Body of pancreas (tissue), 4 donors: ENCODE data around the gene CYSLTR2. TPM values are rescaled to one million over a fixed set of nuclear protein-coding genes. Genes with fewer than 3 reads are reported as not detected.
"Not testable (repeated sequence)": the region's sequence is repeated elsewhere in the genome, so short reads cannot be mapped to it uniquely, and the experiment has no call there.

Experiments
- ATAC-seq: fragments of 150-250 bp; one replicate; pipeline ENCODE4 v1.9.1; 2016
- DNase-seq, 4 donors: peaks; one replicate each; pipeline ENCODE4 v3.0.0-alpha.2; 2019
- H3K27ac ChIP-seq, 4 donors: fragments of 200-600 bp; sonication (generic); 1 replicate in 3 of 4; 2 replicates in 1 of 4; pipeline versions ENCODE4 v1.5.1 to v1.6.1; 2016 to 2019; ENCODE audit warnings: mild to moderate bottlenecking in 1 of 4, mixed read lengths in 1 of 4, moderate library complexity in 1 of 4
- H3K27me3 ChIP-seq, 2 donors: fragments of 200-600 bp; sonication (generic); one replicate each; pipeline ENCODE4 v1.6.0; 2016; ENCODE audit warnings: mild to moderate bottlenecking in 1 of 2
- H3K36me3 ChIP-seq, 2 donors: fragments of 200-600 bp; sonication (generic); replicated peaks in 1 of 2; 2 replicates each; pipeline ENCODE4 v1.5.1; 2016; ENCODE audit warnings: low read depth in 2 of 2; ENCODE audit not compliant: insufficient read depth in 1 of 2
- H3K4me1 ChIP-seq: fragments of 200-600 bp; sonication (generic); one replicate; pipeline ENCODE4 v1.6.0; 2016
- H3K4me3 ChIP-seq, 2 donors: fragments of 200-600 bp; sonication (generic); 1 replicate in 1 of 2; 2 replicates in 1 of 2; pipeline ENCODE4 v1.5.1; 2016 to 2019
- H3K9me3 ChIP-seq, 3 donors: fragments of 200-600 bp; sonication (generic); 1 replicate in 2 of 3; 2 replicates in 1 of 3; pipeline ENCODE4 v1.5.1; 2016
- POLR2A ChIP-seq, 3 donors: fragments of 450-650 bp; IDR thresholded peaks; one replicate each; pipeline ENCODE4 v1.6.1; 2016; ENCODE audit warnings: antibody characterized with exemption in 3 of 3, mild to moderate bottlenecking in 2 of 3
- WGBS, 2 donors: methylation state at CpG; one replicate each; pipeline ENCODE4 v1.1.5; 2017; 5-methylcytosine and 5-hydroxymethylcytosine counted together
- intact Hi-C: fragments of 100-400 bp; cut with DNase I; formaldehyde crosslinking; loops from one replicate; pipeline ENCODE4 v1.15.1; 2023
- total RNA-seq, 2 donors: library from RNA; depleted of rRNA; stranded (reverse); fragments of >200 nt; gene quantifications; one replicate each; pipeline ENCODE4 v1.1.0, GENCODE V29; 2016
- TF ChIP-seq, protein P1 (sequence below), 7 experiments: fragments of 450-650 bp in 4 of 7; fragments of 200-600 bp in 3 of 7; sonication (generic) in 3 of 7; IDR thresholded peaks; one replicate each; pipeline ENCODE4 v1.5.1; 2016 to 2019; ENCODE audit warnings: antibody characterized with exemption in 7 of 7

Gene CYSLTR2
- total RNA-seq, 2 donors from 2014 or later, result 0.52 TPM; not detected in 1

DNA sequence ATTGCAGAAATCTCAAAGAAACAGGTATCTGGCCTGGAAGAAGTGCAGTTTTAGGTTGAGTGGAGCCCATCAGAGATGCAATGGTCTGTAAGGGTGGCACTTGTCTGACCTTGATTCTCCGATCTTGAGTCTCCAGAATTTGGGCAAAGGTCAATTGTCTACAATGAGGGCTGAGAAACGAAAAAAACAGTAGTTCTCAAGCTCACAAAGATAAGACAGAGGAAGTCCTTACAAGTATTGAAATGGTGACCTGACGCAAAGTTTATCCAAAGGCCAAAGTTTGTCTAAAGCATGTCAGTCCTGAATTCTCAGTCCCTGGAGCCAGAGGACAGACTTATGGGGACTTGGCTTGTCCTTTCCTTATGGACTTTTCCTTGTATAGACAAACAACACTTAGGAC, 40.3 kb downstream of the CYSLTR2 start:
- peaks cover 0 to 4% (median 0%) of the 10 kb centered on the region in 3 donors for H3K9me3 ChIP-seq
- WGBS, 2 donors, result 38 to 49% methylated on average over 3 of the region's 3 CpGs
- no peak overlapping the region for H3K4me3 ChIP-seq
- H3K27ac ChIP-seq, result no peak overlapping the region
- intact Hi-C loops, result no loop called here
- ATAC-seq (no peak), DNase-seq (no peak)
- no peaks in the 10 kb centered on the region for H3K36me3 ChIP-seq
- no peaks in the 10 kb centered on the region for H3K27me3 ChIP-seq
- no peaks in the 10 kb centered on the region for H3K4me1 ChIP-seq
- TF ChIP-seq POLR2A (IDR thresholded peaks at IDR 0.05), result no peak
- TF ChIP-seq, protein P1, sequence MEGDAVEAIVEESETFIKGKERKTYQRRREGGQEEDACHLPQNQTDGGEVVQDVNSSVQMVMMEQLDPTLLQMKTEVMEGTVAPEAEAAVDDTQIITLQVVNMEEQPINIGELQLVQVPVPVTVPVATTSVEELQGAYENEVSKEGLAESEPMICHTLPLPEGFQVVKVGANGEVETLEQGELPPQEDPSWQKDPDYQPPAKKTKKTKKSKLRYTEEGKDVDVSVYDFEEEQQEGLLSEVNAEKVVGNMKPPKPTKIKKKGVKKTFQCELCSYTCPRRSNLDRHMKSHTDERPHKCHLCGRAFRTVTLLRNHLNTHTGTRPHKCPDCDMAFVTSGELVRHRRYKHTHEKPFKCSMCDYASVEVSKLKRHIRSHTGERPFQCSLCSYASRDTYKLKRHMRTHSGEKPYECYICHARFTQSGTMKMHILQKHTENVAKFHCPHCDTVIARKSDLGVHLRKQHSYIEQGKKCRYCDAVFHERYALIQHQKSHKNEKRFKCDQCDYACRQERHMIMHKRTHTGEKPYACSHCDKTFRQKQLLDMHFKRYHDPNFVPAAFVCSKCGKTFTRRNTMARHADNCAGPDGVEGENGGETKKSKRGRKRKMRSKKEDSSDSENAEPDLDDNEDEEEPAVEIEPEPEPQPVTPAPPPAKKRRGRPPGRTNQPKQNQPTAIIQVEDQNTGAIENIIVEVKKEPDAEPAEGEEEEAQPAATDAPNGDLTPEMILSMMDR (IDR thresholded peaks at IDR 0.05), result no peak

DNA sequence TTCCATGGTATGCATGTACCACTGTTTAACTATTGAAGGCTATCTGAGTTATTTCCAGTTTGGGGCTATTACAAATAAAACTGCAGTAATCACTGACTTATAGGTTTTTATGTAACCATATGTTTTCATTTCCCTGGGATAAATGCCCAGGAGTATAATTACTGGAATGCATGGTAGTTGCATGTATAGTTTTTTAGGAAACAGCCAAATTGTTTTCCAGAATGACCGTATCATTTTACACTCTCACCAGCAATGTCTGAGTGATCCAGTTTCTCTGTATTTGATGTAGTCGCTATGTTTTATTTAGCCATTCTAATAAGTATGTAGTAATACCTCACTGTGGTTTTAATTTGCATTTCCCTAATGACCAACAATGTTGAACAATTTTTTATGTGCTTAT, 42.0 kb downstream of the CYSLTR2 start:
- 88 to 92% methylated on average over 2 of the region's 2 CpGs for WGBS, 2 donors
- DNase-seq, result no peak

GRCh38 chr13:48696676-48697075, 42.9 kb downstream of the CYSLTR2 start:
- intact Hi-C loops, H3K27ac ChIP-seq, H3K36me3 ChIP-seq, H3K4me1 ChIP-seq, H3K4me3 ChIP-seq, H3K27me3 ChIP-seq, DNase-seq, H3K9me3 ChIP-seq, ATAC-seq: not testable (repeated sequence)
- 80 to 90% methylated on average over 7 to 12 of the region's 12 CpGs for WGBS, 2 donors

More for the DNA sequence above, 42.0 kb downstream of the CYSLTR2 start:
- intact Hi-C loops, result no loop called here
- Histone ChIP-seq H3K4me1 (no peaks in the 10 kb centered on the region), H3K27me3 (no peaks in the 10 kb centered on the region), H3K27ac (no peak overlapping the region), H3K36me3 (no peaks in the 10 kb centered on the region), H3K9me3 (peaks cover 0 to 4% (median 0%) of the 10 kb centered on the region in 3 donors), H3K4me3 (no peak overlapping the region)
- TF ChIP-seq POLR2A (IDR thresholded peaks at IDR 0.05), result no peak
- TF ChIP-seq, protein P1 (IDR thresholded peaks at IDR 0.05), result no peak
- ATAC-seq, result no peak

DNA sequence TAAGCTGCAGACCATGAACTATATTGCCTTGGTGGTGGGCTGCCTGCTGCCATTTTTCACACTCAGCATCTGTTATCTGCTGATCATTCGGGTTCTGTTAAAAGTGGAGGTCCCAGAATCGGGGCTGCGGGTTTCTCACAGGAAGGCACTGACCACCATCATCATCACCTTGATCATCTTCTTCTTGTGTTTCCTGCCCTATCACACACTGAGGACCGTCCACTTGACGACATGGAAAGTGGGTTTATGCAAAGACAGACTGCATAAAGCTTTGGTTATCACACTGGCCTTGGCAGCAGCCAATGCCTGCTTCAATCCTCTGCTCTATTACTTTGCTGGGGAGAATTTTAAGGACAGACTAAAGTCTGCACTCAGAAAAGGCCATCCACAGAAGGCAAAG, 53.7 kb downstream of the CYSLTR2 start:
- H3K27me3 ChIP-seq, result no peaks in the 10 kb centered on the region
- WGBS, 2 donors, result 76 to 79% methylated on average over 5 of the region's 5 CpGs
- no peak for ATAC-seq
- no peak overlapping the region for H3K27ac ChIP-seq
- no peak overlapping the region for H3K4me3 ChIP-seq
- intact Hi-C loops, result no loop called here
- no peaks in the 10 kb centered on the region for H3K36me3 ChIP-seq
- H3K4me1 ChIP-seq, result no peaks in the 10 kb centered on the region
- no peak for DNase-seq
- TF ChIP-seq, protein P1 (IDR thresholded peaks at IDR 0.05), result no peak
- no peaks in the 10 kb centered on the region for H3K9me3 ChIP-seq

- ATAC-seq, result no peak
- no peaks in the 10 kb centered on the region for H3K9me3 ChIP-seq
- no peaks in the 10 kb centered on the region for H3K36me3 ChIP-seq
- no peaks in the 10 kb centered on the region for H3K27me3 ChIP-seq
- no peak for DNase-seq
- H3K27ac ChIP-seq, result no peak overlapping the region
- intact Hi-C loops, result no loop called here
- H3K4me1 ChIP-seq, result no peaks in the 10 kb centered on the region
- no peak overlapping the region for H3K4me3 ChIP-seq
- WGBS, 2 donors, result 74 to 85% methylated on average over 1 of the region's 1 CpG
- TF ChIP-seq POLR2A (IDR thresholded peaks at IDR 0.05), result no peak
- TF ChIP-seq, protein P1 (IDR thresholded peaks at IDR 0.05), result no peak
These were observed 55.0 kb downstream of the CYSLTR2 start for GRCh38 chr13:48708764-48709163.
